GM13976 (cell line): Measurements from ENCODE around the gene CACHD1.

ENCODE experiments used
- DNase-seq: peaks from one replicate; pipeline ENCODE4 v3.0.0; 2012; ENCODE audit warnings: low spot score
- CTCF ChIP-seq: IDR thresholded peaks from 2 replicates; pipeline ENCODE4 v1.5.1; 2012; ENCODE audit warnings: borderline replicate concordance, mild to moderate bottlenecking; ENCODE audit not compliant: insufficient read depth; ENCODE audit errors: extremely low read depth, missing control alignments, control extremely low read depth
- in situ Hi-C: fragments of 300-500 bp; cut with MboI; formaldehyde crosslinking; loops from one replicate; pipeline ENCODE4 v1.12.0; 2022; ENCODE audit warnings: low sequenced_read_pairs, mixed read lengths, inconsistent platforms; ENCODE audit not compliant: unreplicated experiment

The CACHD1 gene

GRCh38 chr1:64427879-64428278, 42.0 kb upstream of the CACHD1 start:
- DNase-seq: no peak
- in situ Hi-C loops: no loop called here
- no peak for TF ChIP-seq CTCF

GRCh38 chr1:64433308-64433707, 36.6 kb upstream of the CACHD1 start:
- DNase-seq: no peak

GRCh38 chr1:64433747-64434146, 36.2 kb upstream of the CACHD1 start:
- in situ Hi-C loops: no loop called here
- no peak for DNase-seq
- no peak for TF ChIP-seq CTCF

More at GRCh38 chr1:64433308-64433707, 36.6 kb upstream of the CACHD1 start:
- in situ Hi-C loops: no loop called here
- no peak for TF ChIP-seq CTCF

- DNase-seq: no peak
- no peak for TF ChIP-seq CTCF
- in situ Hi-C loops: no loop called here
Measured at GRCh38 chr1:64435000-64435399, 34.9 kb upstream of the CACHD1 start.

- TF ChIP-seq CTCF: no peak
Measured at GRCh38 chr1:64437453-64437852, 32.5 kb upstream of the CACHD1 start.

GRCh38 chr1:64440183-64440826, 29.6 kb upstream of the CACHD1 start:
- DNase-seq: no peak
- no peak for TF ChIP-seq CTCF
- in situ Hi-C loops: no loop called here

More at GRCh38 chr1:64437453-64437852, 32.5 kb upstream of the CACHD1 start:
- DNase-seq: no peak
- in situ Hi-C loops: no loop called here
